Measurements from ENCODE around the gene DSN1. TPM values are rescaled to one million over a fixed set of nuclear protein-coding genes. Genes with fewer than 3 reads are reported as not detected.

DSN1 gene
- total RNA-seq, 1 experiment from 2014 or later: 27.9 TPM

GRCh38 chr20:36818185-36818584, 44.6 kb upstream of the DSN1 start:
- CTCF ChIA-PET: interaction anchor here (0.9 kb wide), 1 partner anchor 9 kb away, joined by 3 read pairs; no protein-coding TSS in a partner anchor

GRCh38 chr20:36817496-36817895, 43.9 kb upstream of the DSN1 start:
- Histone ChIP-seq H3K27ac (ENCODE audit: low read depth, low read length) (no peak overlapping the region), H3K27me3 (ENCODE audit: insufficient read depth, low read length) (no peaks in the 10 kb centered on the region), H3K36me3 (ENCODE audit: control insufficient read depth in 1 of 2, insufficient read depth in 2 of 2, low read length in 2 of 2) (peaks cover 3 to 10% of the 10 kb centered on the region in 2 experiments; a peak in 2 of 4 replicates), H3K4me2 (ENCODE audit: low read length) (no peak overlapping the region), H3K4me1 (ENCODE audit: control insufficient read depth in 1 of 2, insufficient read depth in 2 of 2, low read length in 2 of 2) (peaks cover 0 to 7% of the 10 kb centered on the region in 2 experiments; a peak in 1 of 4 replicates), H3K9me2 (ENCODE audit: insufficient read depth) (no peaks in the 10 kb centered on the region), H3K9me3 (ENCODE audit: control insufficient read depth in 1 of 2, insufficient read depth in 1 of 2, low read depth in 1 of 2, low read length in 2 of 2) (no peaks in the 10 kb centered on the region), H2AFZ (ENCODE audit: low read depth, low read length, poor library complexity, severe bottlenecking) (no peak overlapping the region), H3K4me3 (replicated peaks in 1 of 2; ENCODE audit: low read depth in 1 of 2, low read length in 2 of 2) (no peak overlapping the region), H3K79me2 (ENCODE audit: insufficient read depth, low read length) (no peaks in the 10 kb centered on the region), H3K9ac (ENCODE audit: low read length) (no peak overlapping the region), H4K20me1 (ENCODE audit: insufficient read depth) (no peaks in the 10 kb centered on the region)
- ATAC-seq (no peak), DNase-seq (ENCODE audit: low read depth, low spot score) (no peak)
- no TSS peak for BruUV-seq (replicated peaks)
- ChIA-PET CTCF (interaction anchor here (0.9 kb wide), 1 partner anchor 9 kb away, joined by 3 read pairs; no protein-coding TSS in a partner anchor), RAD21 (ENCODE audit: low non-redundant PET in 1 of 2, low total read pairs in 2 of 2, uncharacterized antibody in 2 of 2, unreplicated experiment in 2 of 2) (no interaction called here), POLR2A (no interaction called here)
- intact Hi-C loops (cut with micrococcal nuclease): no loop called here
- TF ChIP-seq SP1 (IDR thresholded peaks at IDR 0.05; ENCODE audit: low read depth) (no peak), SIN3A (IDR thresholded peaks at IDR 0.05; ENCODE audit: low read depth) (no peak), ZFX (IDR thresholded peaks at IDR 0.05) (no peak), POLR2A (IDR thresholded peaks at IDR 0.05; ENCODE audit: borderline replicate concordance, extremely low read depth, insufficient read depth, insufficient read length) (no peak), RAD21 (IDR thresholded peaks at IDR 0.05; ENCODE audit: low read depth) (no peak), ZBTB33 (IDR thresholded peaks at IDR 0.05; ENCODE audit: extremely low read depth, insufficient replicate concordance, low read length) (no peak), EZH2phosphoT487 (IDR thresholded peaks at IDR 0.05; ENCODE audit: borderline replicate concordance) (no peak), FOSL1 (IDR thresholded peaks at IDR 0.05; ENCODE audit: low read depth) (no peak), MAX (IDR thresholded peaks at IDR 0.05) (no peak), EGR1 (IDR thresholded peaks at IDR 0.05; ENCODE audit: low read depth) (no peak), CTCF (IDR thresholded peaks at IDR 0.05 in 2 of 3, conservative IDR thresholded peaks at IDR 0.05 in 1 of 3; ENCODE audit: borderline replicate concordance in 1 of 3, insufficient read depth in 1 of 3, low read depth in 2 of 3, low read length in 2 of 3) (no peak), YY1 (IDR thresholded peaks at IDR 0.05; ENCODE audit: extremely low read depth, insufficient replicate concordance, low read depth, low read length) (no peak), POLR2AphosphoS5 (IDR thresholded peaks at IDR 0.05; ENCODE audit: low read depth, low read length) (no peak)
- TF ChIP-seq, protein P1, sequence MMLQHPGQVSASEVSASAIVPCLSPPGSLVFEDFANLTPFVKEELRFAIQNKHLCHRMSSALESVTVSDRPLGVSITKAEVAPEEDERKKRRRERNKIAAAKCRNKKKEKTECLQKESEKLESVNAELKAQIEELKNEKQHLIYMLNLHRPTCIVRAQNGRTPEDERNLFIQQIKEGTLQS (IDR thresholded peaks at IDR 0.05): no peak

More at GRCh38 chr20:36818185-36818584, 44.6 kb upstream of the DSN1 start:
- intact Hi-C loops (cut with micrococcal nuclease): no loop called here
- BruUV-seq (replicated peaks): no TSS peak
- H3K27ac ChIP-seq (ENCODE audit: low read depth, low read length): no peak overlapping the region
- H3K9me2 ChIP-seq (ENCODE audit: insufficient read depth): no peaks in the 10 kb centered on the region
- no peak for TF ChIP-seq EGR1 (IDR thresholded peaks at IDR 0.05; ENCODE audit: low read depth)
- TF ChIP-seq SP1 (IDR thresholded peaks at IDR 0.05; ENCODE audit: low read depth): no peak
- no peak for TF ChIP-seq CEBPB (IDR thresholded peaks at IDR 0.05; ENCODE audit: low read depth)
- no peak for TF ChIP-seq POLR2A (IDR thresholded peaks at IDR 0.05; ENCODE audit: borderline replicate concordance, extremely low read depth, insufficient read depth, insufficient read length)
- no peak for TF ChIP-seq SRF (IDR thresholded peaks at IDR 0.05; ENCODE audit: low read depth)
- peaks cover 0 to 10% of the 10 kb centered on the region in 2 experiments; a peak in 2 of 4 replicates for H3K36me3 ChIP-seq (ENCODE audit: control insufficient read depth in 1 of 2, insufficient read depth in 2 of 2, low read length in 2 of 2)
- no peak overlapping the region for H3K9ac ChIP-seq (ENCODE audit: low read length)
- no peaks in the 10 kb centered on the region for H4K20me1 ChIP-seq (ENCODE audit: insufficient read depth)
- H3K27me3 ChIP-seq (ENCODE audit: insufficient read depth, low read length): no peaks in the 10 kb centered on the region
- no peak overlapping the region for H3K4me3 ChIP-seq (replicated peaks in 1 of 2; ENCODE audit: low read depth in 1 of 2, low read length in 2 of 2)
- no peaks in the 10 kb centered on the region for H3K79me2 ChIP-seq (ENCODE audit: insufficient read depth, low read length)
- no peak for ATAC-seq
- no peak overlapping the region for H3K4me2 ChIP-seq (ENCODE audit: low read length)
- DNase-seq (ENCODE audit: low read depth, low spot score): no peak
- POLR2A ChIA-PET: no interaction called here
- no peak overlapping the region for H2AFZ ChIP-seq (ENCODE audit: low read depth, low read length, poor library complexity, severe bottlenecking)
- no peaks in the 10 kb centered on the region for H3K9me3 ChIP-seq (ENCODE audit: control insufficient read depth in 1 of 2, insufficient read depth in 1 of 2, low read depth in 1 of 2, low read length in 2 of 2)
- RAD21 ChIA-PET (ENCODE audit: low non-redundant PET in 1 of 2, low total read pairs in 2 of 2, uncharacterized antibody in 2 of 2, unreplicated experiment in 2 of 2): no interaction called here
- peaks cover 0 to 7% of the 10 kb centered on the region in 2 experiments; a peak in 1 of 4 replicates for H3K4me1 ChIP-seq (ENCODE audit: control insufficient read depth in 1 of 2, insufficient read depth in 2 of 2, low read length in 2 of 2)
